H9 (cell line): Measurements from ENCODE around the gene ITPRID2. TPM values are rescaled to one million over a fixed set of nuclear protein-coding genes. Genes with fewer than 3 reads are reported as not detected.

Experiments
- DNase-seq: peaks from one replicate; pipeline ENCODE4 v3.0.0-alpha.2; 2017
- H2AFZ ChIP-seq: one replicate; pipeline ENCODE4 v1.6.1; 2013; ENCODE audit warnings: mild to moderate bottlenecking, low read length, control low read depth, moderate library complexity
- H2AK5ac ChIP-seq: 2 replicates; pipeline ENCODE4 v1.6.1; 2013; ENCODE audit warnings: low read length, control low read depth, mixed read lengths; ENCODE audit not compliant: insufficient read length
- H2BK120ac ChIP-seq: one replicate; pipeline ENCODE4 v1.6.1; 2013; ENCODE audit warnings: low read depth, mild to moderate bottlenecking, low read length, control low read depth, inconsistent platforms; ENCODE audit not compliant: poor library complexity, severe bottlenecking
- H2BK12ac ChIP-seq: 2 replicates; pipeline ENCODE4 v1.6.1; 2013; ENCODE audit warnings: low read length, control low read depth, mixed read lengths, low read depth; ENCODE audit not compliant: insufficient read length
- H2BK15ac ChIP-seq: 2 replicates; pipeline ENCODE4 v1.6.1; 2013; ENCODE audit warnings: low read depth, low read length, control low read depth
- H2BK20ac ChIP-seq: one replicate; pipeline ENCODE4 v1.6.1; 2013; ENCODE audit warnings: low read depth, mild to moderate bottlenecking, low read length, control low read depth, inconsistent platforms; ENCODE audit not compliant: poor library complexity, severe bottlenecking
- H2BK5ac ChIP-seq: 2 replicates; pipeline ENCODE4 v1.6.1; 2013; ENCODE audit warnings: low read length, control low read depth, mixed read lengths; ENCODE audit not compliant: insufficient read length
- H3K14ac ChIP-seq: 2 replicates; pipeline ENCODE4 v1.6.1; 2013; ENCODE audit warnings: low read length, control low read depth; ENCODE audit not compliant: insufficient read depth
- H3K18ac ChIP-seq: 2 replicates; pipeline ENCODE4 v1.6.1; 2013; ENCODE audit warnings: low read depth, mild to moderate bottlenecking, mixed read lengths, low read length, control low read depth; ENCODE audit not compliant: insufficient read length
- H3K23ac ChIP-seq: 2 replicates; pipeline ENCODE4 v1.6.1; 2013; ENCODE audit warnings: low read length, control low read depth, mixed read lengths, low read depth; ENCODE audit not compliant: insufficient read length
- H3K23me2 ChIP-seq: 2 replicates; pipeline ENCODE4 v1.6.1; 2013; ENCODE audit warnings: low read depth, mild to moderate bottlenecking, mixed read lengths, low read length, control low read depth; ENCODE audit not compliant: insufficient read length, poor library complexity, severe bottlenecking
- H3K27ac ChIP-seq: 2 replicates; pipeline ENCODE4 v1.5.1; 2013; ENCODE audit warnings: low read length, control low read depth, mixed read lengths, low read depth; ENCODE audit not compliant: insufficient read length
- H3K27me3 ChIP-seq: 2 replicates; pipeline ENCODE4 v1.6.1; 2013; ENCODE audit warnings: low read length, control low read depth, inconsistent platforms; ENCODE audit not compliant: insufficient read depth
- H3K4ac ChIP-seq: 2 replicates; pipeline ENCODE4 v1.6.1; 2013; ENCODE audit warnings: low read depth, mild to moderate bottlenecking, control low read depth, inconsistent platforms, low read length, moderate library complexity
- H3K4me1 ChIP-seq: 2 replicates; pipeline ENCODE4 v1.6.1; 2013; ENCODE audit warnings: low read length, control low read depth, inconsistent platforms; ENCODE audit not compliant: insufficient read depth
- H3K4me2 ChIP-seq: 2 replicates; pipeline ENCODE4 v1.6.1; 2013; ENCODE audit warnings: low read length, control low read depth, mixed read lengths; ENCODE audit not compliant: insufficient read length, insufficient read depth
- H3K56ac ChIP-seq: 2 replicates; pipeline ENCODE4 v1.6.1; 2013; ENCODE audit warnings: low read depth, mild to moderate bottlenecking, mixed read lengths, low read length, control low read depth; ENCODE audit not compliant: insufficient read length
- H3K79me1 ChIP-seq: 2 replicates; pipeline ENCODE4 v1.6.1; 2013; ENCODE audit warnings: low read depth, mild to moderate bottlenecking, moderate library complexity, low read length, control low read depth, inconsistent platforms; ENCODE audit not compliant: insufficient read depth, poor library complexity, severe bottlenecking
- H3K79me2 ChIP-seq: 2 replicates; pipeline ENCODE4 v1.6.1; 2013; ENCODE audit warnings: low read length, control low read depth, inconsistent platforms; ENCODE audit not compliant: insufficient read depth
- H3K9ac ChIP-seq: 2 replicates; pipeline ENCODE4 v1.6.1; 2013; ENCODE audit warnings: low read length, control low read depth, mixed read lengths; ENCODE audit not compliant: insufficient read length; ENCODE audit errors: extremely low read depth
- H3K9me3 ChIP-seq: one replicate; pipeline ENCODE4 v1.6.1; 2013; ENCODE audit warnings: low read depth, low read length, inconsistent platforms; ENCODE audit not compliant: control insufficient read depth
- H3T11ph ChIP-seq: one replicate; pipeline ENCODE4 v1.6.1; 2013; ENCODE audit warnings: mild to moderate bottlenecking, low read length, control low read depth, inconsistent platforms
- H4K20me1 ChIP-seq: one replicate; pipeline ENCODE4 v1.6.1; 2013; ENCODE audit not compliant: control insufficient read depth, insufficient read length, insufficient read depth
- H4K5ac ChIP-seq: 2 replicates; pipeline ENCODE4 v1.6.1; 2013; ENCODE audit warnings: low read depth, mild to moderate bottlenecking, mixed read lengths, low read length, control low read depth; ENCODE audit not compliant: insufficient read length
- H4K8ac ChIP-seq: replicated peaks from 2 replicates; pipeline ENCODE4 v1.6.1; 2013; ENCODE audit warnings: low read length, control low read depth, mixed read lengths, low read depth; ENCODE audit not compliant: insufficient read length
- H4K91ac ChIP-seq: 2 replicates; pipeline ENCODE4 v1.6.1; 2013; ENCODE audit warnings: low read depth, mild to moderate bottlenecking, moderate library complexity, mixed read lengths, low read length, control low read depth; ENCODE audit not compliant: insufficient read length
- H3K27ac Mint-ChIP-seq, 3 experiments: 2 replicates in 2 of 3; 3 replicates in 1 of 3; pipeline ENCODE4 v1.8.0; 2020 to 2021; ENCODE audit warnings: mixed read lengths in 3 of 3, mild to moderate bottlenecking in 1 of 3, moderate library complexity in 1 of 3
- H3K27me3 Mint-ChIP-seq: 2 replicates; pipeline ENCODE4 v1.8.0; 2021; ENCODE audit warnings: low read depth, mild to moderate bottlenecking, moderate library complexity, mixed read lengths
- H3K36me3 Mint-ChIP-seq, 3 experiments: 2 replicates in 2 of 3; 3 replicates in 1 of 3; pipeline ENCODE4 v1.8.0; 2020 to 2021; ENCODE audit warnings: low read depth in 3 of 3, mixed read lengths in 3 of 3; ENCODE audit not compliant: insufficient read depth in 1 of 3
- H3K4me1 Mint-ChIP-seq, 2 experiments: 2 replicates each; pipeline ENCODE4 v1.8.0; 2020; ENCODE audit warnings: mixed read lengths in 2 of 2
- H3K4me3 Mint-ChIP-seq, 2 experiments: 2 replicates in 1 of 2; 3 replicates in 1 of 2; pipeline ENCODE4 v1.8.0; 2020 to 2021; ENCODE audit warnings: mild to moderate bottlenecking in 2 of 2, mixed read lengths in 2 of 2, moderate library complexity in 1 of 2
- H3K9me3 Mint-ChIP-seq, 2 experiments: 2 replicates in 1 of 2; 3 replicates in 1 of 2; pipeline ENCODE4 v1.8.0; 2020; ENCODE audit warnings: mild to moderate bottlenecking in 2 of 2, mixed read lengths in 2 of 2, moderate library complexity in 1 of 2
- CTCF ChIP-seq: fragments of 200-600 bp; sonication (generic); conservative IDR thresholded peaks from 3 replicates; pipeline ENCODE4 v1.8.0; 2021; ENCODE audit warnings: antibody characterized with exemption, mild to moderate bottlenecking
- WGBS: extraction: QIAGEN DNeasy Blood & Tissue Kit; methylation state at CpG from one replicate; pipeline ENCODE4 v1.1.7; 2013; ENCODE audit warnings: missing lambda C conversion rate, low lambda C conversion rate, mixed read lengths; ENCODE audit not compliant: insufficient read length; ENCODE audit errors: extremely low coverage; 5-methylcytosine and 5-hydroxymethylcytosine counted together
- total RNA-seq: library from RNA; stranded (reverse); gene quantifications from 2 replicates; pipeline ENCODE4 v1.2.1, GENCODE V29; 2021

Gene ITPRID2
- total RNA-seq, 1 experiment from 2014 or later: 12.0 TPM

- H3T11ph ChIP-seq: no peak overlapping the region
- H3K79me1 ChIP-seq: no peaks in the 10 kb centered on the region
- no peaks in the 10 kb centered on the region for H3K9me3 ChIP-seq
- no peaks in the 10 kb centered on the region for H3K23me2 ChIP-seq
- H3K36me3 Mint-ChIP-seq: no peaks in the 10 kb centered on the region
- H3K56ac ChIP-seq: no peak overlapping the region
- no CpG with 5 or more reads among the region's 2 CpGs for WGBS
- no peak overlapping the region for H3K14ac ChIP-seq
- no peaks in the 10 kb centered on the region for H3K4me1 ChIP-seq
- no peak overlapping the region for H3K4ac ChIP-seq
- DNase-seq: no peak
- H2BK12ac ChIP-seq: no peak overlapping the region
- no peak overlapping the region for H2BK15ac ChIP-seq
- no peak overlapping the region for H3K4me2 ChIP-seq
- H3K9ac ChIP-seq: no peak overlapping the region
- H3K18ac ChIP-seq: no peak overlapping the region
- H2AFZ ChIP-seq: no peak overlapping the region
- H4K8ac ChIP-seq: no peak overlapping the region
- no peak for TF ChIP-seq CTCF
- H3K4me3 Mint-ChIP-seq: no peak overlapping the region
- no peaks in the 10 kb centered on the region for H4K20me1 ChIP-seq
- H3K23ac ChIP-seq: no peak overlapping the region
- H3K79me2 ChIP-seq: no peaks in the 10 kb centered on the region
- H2AK5ac ChIP-seq: no peak overlapping the region
- H3K27me3 ChIP-seq: no peaks in the 10 kb centered on the region
- H3K27ac ChIP-seq: no peak overlapping the region
- H2BK5ac ChIP-seq: no peak overlapping the region
- no peak overlapping the region for H2BK120ac ChIP-seq
- H3K27ac Mint-ChIP-seq: 0 out of 7 replicates have a peak overlapping the region, but pooled peaks of 1 of the 3 experiments have one; percentile 63
- H2BK20ac ChIP-seq: no peak overlapping the region
- H4K91ac ChIP-seq: no peak overlapping the region
- no peaks in the 10 kb centered on the region for H3K9me3 Mint-ChIP-seq
- H4K5ac ChIP-seq: no peak overlapping the region
- H3K4me1 Mint-ChIP-seq: no peaks in the 10 kb centered on the region
- H3K27me3 Mint-ChIP-seq: no peaks in the 10 kb centered on the region
Measured at GRCh38 chr2:181937473-181937872, 45.9 kb downstream of the ITPRID2 start.
